Loucy (cell line): ENCODE measurements around the gene DYNC1LI1.

Experiments
- H2AFZ ChIP-seq: fragments of 200-600 bp; sonication (generic); 2 replicates; pipeline ENCODE4 v1.6.0; 2016; ENCODE audit warnings: antibody characterized with exemption, mild to moderate bottlenecking, low read length, moderate library complexity
- H3F3A ChIP-seq: fragments of 200-600 bp; 2 replicates; pipeline ENCODE4 v1.6.0; 2016; ENCODE audit warnings: antibody characterized with exemption, low read depth, mild to moderate bottlenecking
- H3K27me3 ChIP-seq: fragments of 200-600 bp; sonication (generic); 2 replicates; pipeline ENCODE4 v1.6.1; 2014; ENCODE audit warnings: low read length, mild to moderate bottlenecking; ENCODE audit not compliant: insufficient read depth, poor library complexity, severe bottlenecking
- H3K36me3 ChIP-seq: fragments of 200-600 bp; sonication (generic); 2 replicates; pipeline ENCODE4 v1.6.1; 2016; ENCODE audit warnings: low read length; ENCODE audit not compliant: insufficient read depth
- H3K4me1 ChIP-seq: fragments of 200-600 bp; sonication (generic); 2 replicates; pipeline ENCODE4 v1.5.1; 2014; ENCODE audit warnings: low read length, mild to moderate bottlenecking; ENCODE audit not compliant: insufficient read depth, poor library complexity, severe bottlenecking
- H3K4me2 ChIP-seq: fragments of 200-600 bp; sonication (generic); 2 replicates; pipeline ENCODE4 v1.6.0; 2014; ENCODE audit warnings: antibody characterized with exemption, low read length, low read depth, mild to moderate bottlenecking; ENCODE audit not compliant: poor library complexity, severe bottlenecking
- H3K4me3 ChIP-seq: fragments of 200-600 bp; sonication (generic); 2 replicates; pipeline ENCODE4 v1.5.1; 2014; ENCODE audit warnings: low read length, mild to moderate bottlenecking, mixed read lengths; ENCODE audit not compliant: poor library complexity, severe bottlenecking
- H3K79me2 ChIP-seq: fragments of 200-600 bp; sonication (generic); 2 replicates; pipeline ENCODE4 v1.6.1; 2014; ENCODE audit warnings: low read length; ENCODE audit not compliant: insufficient read depth
- H3K9ac ChIP-seq: fragments of 200-600 bp; sonication (generic); 2 replicates; pipeline ENCODE4 v1.6.0; 2014; ENCODE audit warnings: mild to moderate bottlenecking, low read depth, low read length, moderate library complexity; ENCODE audit not compliant: poor library complexity, severe bottlenecking
- H3K9me2 ChIP-seq: fragments of 200-600 bp; sonication (generic); replicated peaks from 2 replicates; pipeline ENCODE4 v1.6.1; 2016; ENCODE audit warnings: low read depth, low read length, mixed read lengths
- H3K9me3 ChIP-seq: fragments of 200-600 bp; sonication (generic); 2 replicates; pipeline ENCODE4 v1.6.1; 2014; ENCODE audit warnings: mild to moderate bottlenecking, antibody characterized with exemption, low read length, low read depth; ENCODE audit not compliant: insufficient read depth
- H4K20me1 ChIP-seq: fragments of 200-600 bp; sonication (generic); 2 replicates; pipeline ENCODE4 v1.6.0; 2014; ENCODE audit warnings: antibody characterized with exemption, low read length, mild to moderate bottlenecking; ENCODE audit not compliant: insufficient read depth, poor library complexity, severe bottlenecking
- CTCF ChIP-seq: fragments of 200-600 bp; sonication (generic); conservative IDR thresholded peaks from 2 replicates; pipeline ENCODE4 v1.5.1; 2014; ENCODE audit warnings: mild to moderate bottlenecking, antibody characterized with exemption, low read length
- EZH2phosphoT487 ChIP-seq: fragments of 200-600 bp; IDR thresholded peaks from 2 replicates; pipeline ENCODE4 v1.6.1; 2018; ENCODE audit warnings: antibody characterized with exemption, mild to moderate bottlenecking, moderate library complexity, borderline replicate concordance

The DYNC1LI1 gene

GRCh38 chr3:32595323-32595722, 24.7 kb upstream of the DYNC1LI1 start:
- no peak overlapping the region for H3K9ac ChIP-seq
- no peaks in the 10 kb centered on the region for H4K20me1 ChIP-seq
- no peaks in the 10 kb centered on the region for H3K4me1 ChIP-seq
- H3K27me3 ChIP-seq: no peaks in the 10 kb centered on the region
- H3F3A ChIP-seq: no peaks in the 10 kb centered on the region
- no peak overlapping the region for H3K4me2 ChIP-seq
- no peaks in the 10 kb centered on the region for H3K9me2 ChIP-seq
- H3K79me2 ChIP-seq: no peaks in the 10 kb centered on the region
- no peaks in the 10 kb centered on the region for H3K9me3 ChIP-seq
- H3K4me3 ChIP-seq: no peak overlapping the region
- H3K36me3 ChIP-seq: no peaks in the 10 kb centered on the region
- TF ChIP-seq EZH2phosphoT487 (no peak), CTCF (no peak)
- no peak overlapping the region for H2AFZ ChIP-seq

DNA sequence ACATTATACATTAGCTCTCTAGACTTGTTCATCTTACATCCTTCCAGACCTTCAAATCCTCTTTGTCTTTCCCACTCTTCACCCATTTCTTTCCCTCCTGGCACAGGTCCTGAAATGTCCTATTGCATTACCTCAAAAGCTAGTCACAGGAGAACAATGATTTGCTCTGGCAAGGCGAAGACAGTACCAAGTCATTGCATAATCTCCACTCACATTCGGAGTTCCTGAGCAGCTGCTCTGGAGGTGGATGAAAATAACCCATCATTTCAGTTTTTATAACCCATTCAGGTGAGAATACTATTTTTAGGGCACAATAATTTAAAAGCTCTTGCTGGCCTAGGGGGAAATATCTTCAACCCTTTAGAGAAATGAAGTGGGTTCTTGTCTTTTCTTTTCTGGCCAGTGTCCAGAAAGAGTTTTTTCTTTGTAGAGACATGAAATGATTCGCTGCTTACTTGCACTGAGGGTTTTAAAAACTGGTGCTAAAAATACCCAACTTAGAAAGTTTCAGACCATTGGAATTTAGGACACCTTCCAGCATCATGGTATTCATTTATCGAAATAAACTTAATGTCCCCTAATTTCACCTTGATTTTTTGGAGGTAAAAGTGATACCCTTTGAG, 23.4 kb upstream of the DYNC1LI1 start:
- no peaks in the 10 kb centered on the region for H3K27me3 ChIP-seq
- TF ChIP-seq EZH2phosphoT487 (no peak), CTCF (no peak)
- no peaks in the 10 kb centered on the region for H3K9me2 ChIP-seq
- H4K20me1 ChIP-seq: no peaks in the 10 kb centered on the region
- H3K9me3 ChIP-seq: no peaks in the 10 kb centered on the region
- no peaks in the 10 kb centered on the region for H3K79me2 ChIP-seq
- no peak overlapping the region for H3K4me2 ChIP-seq
- no peaks in the 10 kb centered on the region for H3K4me1 ChIP-seq
- H3K9ac ChIP-seq: no peak overlapping the region
- H3K36me3 ChIP-seq: no peaks in the 10 kb centered on the region
- H3K4me3 ChIP-seq: no peak overlapping the region
- H2AFZ ChIP-seq: no peak overlapping the region
- no peaks in the 10 kb centered on the region for H3F3A ChIP-seq

DNA sequence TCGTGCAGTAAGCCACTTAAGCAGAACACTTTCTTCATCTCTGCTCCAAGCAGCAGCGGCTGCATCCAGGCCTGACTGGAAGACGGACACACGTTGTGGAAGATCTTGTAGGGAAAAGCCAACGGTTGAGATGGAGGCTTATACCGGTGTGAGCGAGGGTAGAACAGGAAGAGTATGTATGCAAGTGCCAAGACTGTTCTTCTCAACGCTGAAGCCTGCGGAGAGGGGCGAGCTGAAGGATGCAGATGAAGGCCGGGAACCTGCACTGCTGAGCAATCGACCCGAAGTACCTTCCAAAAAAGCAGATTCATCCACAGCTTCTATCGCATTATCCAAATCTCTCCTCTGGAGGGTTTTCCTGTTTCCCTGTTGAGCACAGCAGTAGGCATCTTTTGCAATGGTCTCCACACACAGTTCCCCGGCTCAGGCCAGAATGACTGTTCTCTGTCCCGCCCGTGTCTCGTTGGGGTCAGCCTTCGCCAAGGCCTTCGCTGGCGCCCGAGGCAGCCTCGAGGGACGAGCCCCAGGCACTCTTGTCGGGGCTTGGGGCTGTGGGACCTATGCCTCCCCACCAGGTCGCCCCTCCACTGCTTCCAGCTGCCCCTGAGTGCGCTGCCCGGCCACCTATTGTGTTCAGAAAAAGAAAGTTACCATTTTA, 22.2 kb upstream of the DYNC1LI1 start:
- no peaks in the 10 kb centered on the region for H3K27me3 ChIP-seq
- no peak overlapping the region for H3K4me3 ChIP-seq
- no peaks in the 10 kb centered on the region for H3K36me3 ChIP-seq
- H3K9me2 ChIP-seq: no peaks in the 10 kb centered on the region
- H3K4me1 ChIP-seq: no peaks in the 10 kb centered on the region
- no peak overlapping the region for H3K4me2 ChIP-seq
- TF ChIP-seq CTCF (no peak), EZH2phosphoT487 (no peak)
- no peaks in the 10 kb centered on the region for H3K9me3 ChIP-seq
- H4K20me1 ChIP-seq: no peaks in the 10 kb centered on the region
- H3F3A ChIP-seq: no peaks in the 10 kb centered on the region
- no peak overlapping the region for H3K9ac ChIP-seq
- no peaks in the 10 kb centered on the region for H3K79me2 ChIP-seq
- H2AFZ ChIP-seq: no peak overlapping the region
